ENCODE results near the gene C5orf46.

DNA sequence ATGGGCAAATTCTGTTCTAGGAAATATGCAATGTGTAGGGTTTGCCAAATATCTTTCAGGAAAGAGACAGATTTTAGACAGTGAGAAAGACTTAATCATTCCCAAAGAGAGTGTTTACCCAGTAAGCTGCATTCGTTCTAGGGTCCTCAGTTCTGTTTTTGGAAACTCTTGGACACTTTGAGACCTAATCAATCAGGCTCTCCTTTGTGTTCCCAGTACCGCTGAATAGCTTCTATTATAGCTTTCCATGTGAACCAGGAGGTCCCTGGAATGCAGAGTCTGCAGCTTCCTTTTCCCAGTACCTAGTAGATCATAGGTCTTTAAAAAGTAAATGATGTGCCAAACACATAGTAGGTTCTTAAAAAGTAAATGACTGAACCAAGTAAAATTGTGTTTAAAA is 63.5 kb downstream of the C5orf46 start:
- TF ChIP-seq, protein P1, sequence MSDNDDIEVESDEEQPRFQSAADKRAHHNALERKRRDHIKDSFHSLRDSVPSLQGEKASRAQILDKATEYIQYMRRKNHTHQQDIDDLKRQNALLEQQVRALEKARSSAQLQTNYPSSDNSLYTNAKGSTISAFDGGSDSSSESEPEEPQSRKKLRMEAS (IDR thresholded peaks at IDR 0.05) = no peak
- TF ChIP-seq, protein P2, sequence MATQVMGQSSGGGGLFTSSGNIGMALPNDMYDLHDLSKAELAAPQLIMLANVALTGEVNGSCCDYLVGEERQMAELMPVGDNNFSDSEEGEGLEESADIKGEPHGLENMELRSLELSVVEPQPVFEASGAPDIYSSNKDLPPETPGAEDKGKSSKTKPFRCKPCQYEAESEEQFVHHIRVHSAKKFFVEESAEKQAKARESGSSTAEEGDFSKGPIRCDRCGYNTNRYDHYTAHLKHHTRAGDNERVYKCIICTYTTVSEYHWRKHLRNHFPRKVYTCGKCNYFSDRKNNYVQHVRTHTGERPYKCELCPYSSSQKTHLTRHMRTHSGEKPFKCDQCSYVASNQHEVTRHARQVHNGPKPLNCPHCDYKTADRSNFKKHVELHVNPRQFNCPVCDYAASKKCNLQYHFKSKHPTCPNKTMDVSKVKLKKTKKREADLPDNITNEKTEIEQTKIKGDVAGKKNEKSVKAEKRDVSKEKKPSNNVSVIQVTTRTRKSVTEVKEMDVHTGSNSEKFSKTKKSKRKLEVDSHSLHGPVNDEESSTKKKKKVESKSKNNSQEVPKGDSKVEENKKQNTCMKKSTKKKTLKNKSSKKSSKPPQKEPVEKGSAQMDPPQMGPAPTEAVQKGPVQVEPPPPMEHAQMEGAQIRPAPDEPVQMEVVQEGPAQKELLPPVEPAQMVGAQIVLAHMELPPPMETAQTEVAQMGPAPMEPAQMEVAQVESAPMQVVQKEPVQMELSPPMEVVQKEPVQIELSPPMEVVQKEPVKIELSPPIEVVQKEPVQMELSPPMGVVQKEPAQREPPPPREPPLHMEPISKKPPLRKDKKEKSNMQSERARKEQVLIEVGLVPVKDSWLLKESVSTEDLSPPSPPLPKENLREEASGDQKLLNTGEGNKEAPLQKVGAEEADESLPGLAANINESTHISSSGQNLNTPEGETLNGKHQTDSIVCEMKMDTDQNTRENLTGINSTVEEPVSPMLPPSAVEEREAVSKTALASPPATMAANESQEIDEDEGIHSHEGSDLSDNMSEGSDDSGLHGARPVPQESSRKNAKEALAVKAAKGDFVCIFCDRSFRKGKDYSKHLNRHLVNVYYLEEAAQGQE (IDR thresholded peaks at IDR 0.05; ENCODE audit: low read depth) = no peak
- TF ChIP-seq CEBPB (IDR thresholded peaks at IDR 0.05) (no peak), YY1 (IDR thresholded peaks at IDR 0.05; ENCODE audit: low read depth) (no peak), TEAD4 (IDR thresholded peaks at IDR 0.05) (no peak), CREB1 (IDR thresholded peaks at IDR 0.05; ENCODE audit: low read depth) (no peak)

Data from Ishikawa (cell line).